Measurements from ENCODE around the gene ISCU. TPM values are rescaled to one million over a fixed set of nuclear protein-coding genes. Genes with fewer than 3 reads are reported as not detected.

ISCU gene
- total and polyA plus RNA-seq, 2 donors (not counting 3 experiments of a cell fraction or from before 2014, with no cell fraction given), result 74.8 to 78.6 TPM

- Histone ChIP-seq H4K20me1 (replicated peaks; ENCODE audit: control insufficient read depth, extremely low read depth, insufficient read depth, low read length) (no peaks in the 10 kb centered on the region), H3K27ac (ENCODE audit: insufficient read depth, low read depth, low read length) (no peak overlapping the region), H3K9me1 (replicated peaks; ENCODE audit: control insufficient read depth, extremely low read depth, insufficient read depth, low read length) (no peaks in the 10 kb centered on the region), H3K4me1 (ENCODE audit: control insufficient read depth, extremely low read depth, insufficient read depth, low read length) (no peaks in the 10 kb centered on the region), H2AFZ (ENCODE audit: low read depth, low read length) (no peak overlapping the region), H3K27me3 (ENCODE audit: control insufficient read depth in 2 of 2, insufficient read depth in 2 of 2, low read length in 2 of 2) (no peaks in the 10 kb centered on the region), H3K4me3 (replicated peaks in 1 of 3; ENCODE audit: insufficient read depth in 1 of 3, low read depth in 1 of 3, low read length in 3 of 3) (no peak overlapping the region), H3K9me3 (replicated peaks; ENCODE audit: control insufficient read depth, insufficient read depth, low read length) (no peaks in the 10 kb centered on the region), H3K79me2 (ENCODE audit: control insufficient read depth, insufficient read depth, low read length) (no peaks in the 10 kb centered on the region), H3K9ac (replicated peaks; ENCODE audit: extremely low read depth, insufficient read depth, low read length) (no peak overlapping the region), H3K4me2 (ENCODE audit: insufficient read depth, low read length) (no peak overlapping the region), H3K36me3 (ENCODE audit: control insufficient read depth in 2 of 2, extremely low read depth in 1 of 2, insufficient read depth in 2 of 2, low read length in 2 of 2) (no peaks in the 10 kb centered on the region)
- dilution Hi-C loops (cut with MboI; ENCODE audit: extremely low pct_ligation_motif_present, low sequenced_read_pairs), result no loop called here
- DNase-seq (ENCODE audit: low read depth, low spot score) (no peak), FAIRE-seq (no peak)
- BruUV-seq (replicated peaks), result no TSS peak
- CTCF ChIA-PET, result interaction anchor here (1.2 to 3.1 kb wide), 3 partner anchors 9 to 341 kb away, joined by 3 to 15 read pairs (median 4); partner anchors contain the start of gene ISCU
- TF ChIP-seq GATA2 (IDR thresholded peaks at IDR 0.05; ENCODE audit: insufficient read depth, insufficient read length, low read depth, low read length) (no peak), MYC (IDR thresholded peaks at IDR 0.05; ENCODE audit: low read depth, low read length) (no peak), POLR2A (IDR thresholded peaks at IDR 0.05; ENCODE audit: low read depth, low read length) (no peak), EZH2 (IDR thresholded peaks at IDR 0.05; ENCODE audit: borderline replicate concordance, low read depth, low read length, severe bottlenecking) (no peak), MAX (IDR thresholded peaks at IDR 0.05; ENCODE audit: insufficient read depth, insufficient read length) (no peak), JUN (IDR thresholded peaks at IDR 0.05; ENCODE audit: borderline replicate concordance, insufficient read depth, insufficient read length, low read depth) (no peak), FOS (IDR thresholded peaks at IDR 0.05; ENCODE audit: borderline replicate concordance, insufficient read depth, low read length) (no peak)
- intact Hi-C loops (cut with micrococcal nuclease), result no loop called here
- POLR2A ChIA-PET, result no interaction called here
These were observed 47.3 kb downstream of the ISCU start for GRCh38 chr12:108609537-108610335.
